GM12865 (cell line): ENCODE data around the gene LTN1.

Experiments
- DNase-seq: peaks from one replicate; pipeline ENCODE4 v3.0.0; 2010; ENCODE audit warnings: low read depth
- H3K4me3 ChIP-seq: 2 replicates; pipeline ENCODE4 v1.5.1; 2011; ENCODE audit warnings: mild to moderate bottlenecking, low read depth, low read length, control low read depth
- TF ChIP-seq, protein P1 (sequence below): IDR thresholded peaks from 2 replicates; pipeline ENCODE4 v1.5.1; 2011; ENCODE audit warnings: low read length, control low read depth, low read depth, inconsistent platforms; ENCODE audit not compliant: insufficient read depth; ENCODE audit errors: missing control alignments

The LTN1 gene

DNA sequence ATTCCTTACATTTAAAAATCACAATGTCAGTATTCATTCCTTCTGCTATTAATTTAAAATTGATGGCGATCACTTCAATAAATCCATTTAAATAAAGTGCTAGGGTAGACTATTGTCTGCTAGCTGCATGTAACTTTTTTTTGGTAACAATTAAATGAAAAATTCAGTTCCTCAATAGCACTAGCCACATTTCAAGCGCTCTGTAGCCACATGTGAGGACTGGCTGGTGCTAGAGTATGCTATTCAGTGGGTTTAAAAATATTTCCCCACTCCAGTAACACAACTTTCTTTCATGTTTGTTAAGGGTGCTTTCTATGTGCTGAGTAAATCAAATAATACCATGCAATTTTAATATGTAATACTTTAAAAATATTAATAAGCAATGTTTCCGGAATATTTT lies 108.2 kb downstream of the LTN1 start:
- peak overlapping the region; percentile 80 for H3K4me3 ChIP-seq
- TF ChIP-seq, protein P1, sequence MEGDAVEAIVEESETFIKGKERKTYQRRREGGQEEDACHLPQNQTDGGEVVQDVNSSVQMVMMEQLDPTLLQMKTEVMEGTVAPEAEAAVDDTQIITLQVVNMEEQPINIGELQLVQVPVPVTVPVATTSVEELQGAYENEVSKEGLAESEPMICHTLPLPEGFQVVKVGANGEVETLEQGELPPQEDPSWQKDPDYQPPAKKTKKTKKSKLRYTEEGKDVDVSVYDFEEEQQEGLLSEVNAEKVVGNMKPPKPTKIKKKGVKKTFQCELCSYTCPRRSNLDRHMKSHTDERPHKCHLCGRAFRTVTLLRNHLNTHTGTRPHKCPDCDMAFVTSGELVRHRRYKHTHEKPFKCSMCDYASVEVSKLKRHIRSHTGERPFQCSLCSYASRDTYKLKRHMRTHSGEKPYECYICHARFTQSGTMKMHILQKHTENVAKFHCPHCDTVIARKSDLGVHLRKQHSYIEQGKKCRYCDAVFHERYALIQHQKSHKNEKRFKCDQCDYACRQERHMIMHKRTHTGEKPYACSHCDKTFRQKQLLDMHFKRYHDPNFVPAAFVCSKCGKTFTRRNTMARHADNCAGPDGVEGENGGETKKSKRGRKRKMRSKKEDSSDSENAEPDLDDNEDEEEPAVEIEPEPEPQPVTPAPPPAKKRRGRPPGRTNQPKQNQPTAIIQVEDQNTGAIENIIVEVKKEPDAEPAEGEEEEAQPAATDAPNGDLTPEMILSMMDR = no peak
- peak; percentile 30 for DNase-seq

- TF ChIP-seq, protein P1 = no peak
- H3K4me3 ChIP-seq = peak overlapping the region; percentile 80
- no peak for DNase-seq
Measured at GRCh38 chr21:28883931-28884330, 108.7 kb downstream of the LTN1 start.

- no peak for DNase-seq
- H3K4me3 ChIP-seq = no peak overlapping the region
- TF ChIP-seq, protein P1 = no peak
Measured at GRCh38 chr21:28882345-28882744, 110.3 kb downstream of the LTN1 start.
